Measurements from ENCODE around the gene NAALADL2.

DNA sequence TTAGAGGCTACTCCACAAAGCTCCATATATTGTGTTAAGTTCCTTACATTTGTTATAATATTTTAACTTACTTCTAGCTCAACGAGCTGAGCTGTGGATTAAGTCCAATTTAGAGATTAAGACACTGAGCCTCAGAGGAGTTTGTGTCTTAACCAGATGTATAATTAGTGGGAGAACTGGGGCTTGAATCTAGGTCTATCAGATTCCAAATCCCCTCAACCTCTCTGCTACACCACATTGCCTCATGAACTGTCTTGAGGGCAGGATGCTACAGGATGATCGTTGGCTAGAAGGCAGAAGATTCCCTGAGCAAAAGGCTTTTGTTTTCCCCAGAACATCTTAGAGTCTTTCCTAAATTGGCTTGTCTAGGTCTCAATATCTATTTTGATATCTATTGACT, 890.8 kb downstream of the NAALADL2 start:
- TF ChIP-seq MXI1 (IDR thresholded peaks at IDR 0.05; ENCODE audit: borderline replicate concordance, low read depth, low read length), result no peak
- TF ChIP-seq RCOR1 (IDR thresholded peaks at IDR 0.05; ENCODE audit: insufficient replicate concordance, low read length), result no peak
- no peak for TF ChIP-seq SMC3 (IDR thresholded peaks at IDR 0.05; ENCODE audit: low read depth, low read length)
- TF ChIP-seq, protein P1, sequence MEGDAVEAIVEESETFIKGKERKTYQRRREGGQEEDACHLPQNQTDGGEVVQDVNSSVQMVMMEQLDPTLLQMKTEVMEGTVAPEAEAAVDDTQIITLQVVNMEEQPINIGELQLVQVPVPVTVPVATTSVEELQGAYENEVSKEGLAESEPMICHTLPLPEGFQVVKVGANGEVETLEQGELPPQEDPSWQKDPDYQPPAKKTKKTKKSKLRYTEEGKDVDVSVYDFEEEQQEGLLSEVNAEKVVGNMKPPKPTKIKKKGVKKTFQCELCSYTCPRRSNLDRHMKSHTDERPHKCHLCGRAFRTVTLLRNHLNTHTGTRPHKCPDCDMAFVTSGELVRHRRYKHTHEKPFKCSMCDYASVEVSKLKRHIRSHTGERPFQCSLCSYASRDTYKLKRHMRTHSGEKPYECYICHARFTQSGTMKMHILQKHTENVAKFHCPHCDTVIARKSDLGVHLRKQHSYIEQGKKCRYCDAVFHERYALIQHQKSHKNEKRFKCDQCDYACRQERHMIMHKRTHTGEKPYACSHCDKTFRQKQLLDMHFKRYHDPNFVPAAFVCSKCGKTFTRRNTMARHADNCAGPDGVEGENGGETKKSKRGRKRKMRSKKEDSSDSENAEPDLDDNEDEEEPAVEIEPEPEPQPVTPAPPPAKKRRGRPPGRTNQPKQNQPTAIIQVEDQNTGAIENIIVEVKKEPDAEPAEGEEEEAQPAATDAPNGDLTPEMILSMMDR (conservative IDR thresholded peaks at IDR 0.05; ENCODE audit: low read depth, low read length), result no peak
- TF ChIP-seq POLR2A (IDR thresholded peaks at IDR 0.05; ENCODE audit: low read depth, low read length), result no peak
- TF ChIP-seq MAZ (IDR thresholded peaks at IDR 0.05; ENCODE audit: borderline replicate concordance, low read depth, low read length), result no peak
- TF ChIP-seq, protein P2, sequence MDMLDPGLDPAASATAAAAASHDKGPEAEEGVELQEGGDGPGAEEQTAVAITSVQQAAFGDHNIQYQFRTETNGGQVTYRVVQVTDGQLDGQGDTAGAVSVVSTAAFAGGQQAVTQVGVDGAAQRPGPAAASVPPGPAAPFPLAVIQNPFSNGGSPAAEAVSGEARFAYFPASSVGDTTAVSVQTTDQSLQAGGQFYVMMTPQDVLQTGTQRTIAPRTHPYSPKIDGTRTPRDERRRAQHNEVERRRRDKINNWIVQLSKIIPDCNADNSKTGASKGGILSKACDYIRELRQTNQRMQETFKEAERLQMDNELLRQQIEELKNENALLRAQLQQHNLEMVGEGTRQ (IDR thresholded peaks at IDR 0.05; ENCODE audit: low read depth, low read length), result no peak
- TF ChIP-seq RAD21 (IDR thresholded peaks at IDR 0.05; ENCODE audit: low read length), result no peak

Data from IMR-90 (cell line).